GM23248 (cell line): ENCODE results near the gene NTNG2.

Experiments
- EZH2 ChIP-seq: fragments of 200-600 bp; sonication (generic); IDR thresholded peaks from 2 replicates; pipeline ENCODE4 v1.6.1; 2018; ENCODE audit warnings: antibody characterized with exemption, mild to moderate bottlenecking; ENCODE audit not compliant: insufficient read depth, poor library complexity, severe bottlenecking
- EZH2phosphoT487 ChIP-seq: fragments of 200-600 bp; sonication (generic); IDR thresholded peaks from 2 replicates; pipeline ENCODE4 v1.6.1; 2018; ENCODE audit warnings: antibody characterized with exemption, moderate library complexity, mild to moderate bottlenecking, low read depth; ENCODE audit not compliant: insufficient read depth

DNA sequence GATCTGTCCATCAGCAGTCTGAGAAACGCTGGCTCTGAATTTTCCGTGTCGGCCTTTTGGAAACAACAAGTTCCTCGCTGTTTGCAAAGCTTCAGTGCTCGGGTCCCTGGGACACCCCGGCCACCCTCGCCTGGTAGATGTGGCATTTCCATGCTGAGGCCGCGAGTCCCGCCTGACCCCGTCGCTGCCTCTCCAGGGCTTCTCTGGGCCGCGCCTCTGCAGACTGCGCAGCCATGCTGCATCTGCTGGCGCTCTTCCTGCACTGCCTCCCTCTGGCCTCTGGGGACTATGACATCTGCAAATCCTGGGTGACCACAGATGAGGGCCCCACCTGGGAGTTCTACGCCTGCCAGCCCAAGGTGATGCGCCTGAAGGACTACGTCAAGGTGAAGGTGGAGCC, 4.7 kb downstream of the NTNG2 start:
- no peak for TF ChIP-seq EZH2
- TF ChIP-seq EZH2phosphoT487: no peak
